Measurements from ENCODE around the gene GINM1. TPM values are rescaled to one million over a fixed set of nuclear protein-coding genes. Genes with fewer than 3 reads are reported as not detected.

The GINM1 gene
- total and polyA plus RNA-seq, 3 donors from 2014 or later, result 47.5 to 80.3 (median 58.7) TPM

DNA sequence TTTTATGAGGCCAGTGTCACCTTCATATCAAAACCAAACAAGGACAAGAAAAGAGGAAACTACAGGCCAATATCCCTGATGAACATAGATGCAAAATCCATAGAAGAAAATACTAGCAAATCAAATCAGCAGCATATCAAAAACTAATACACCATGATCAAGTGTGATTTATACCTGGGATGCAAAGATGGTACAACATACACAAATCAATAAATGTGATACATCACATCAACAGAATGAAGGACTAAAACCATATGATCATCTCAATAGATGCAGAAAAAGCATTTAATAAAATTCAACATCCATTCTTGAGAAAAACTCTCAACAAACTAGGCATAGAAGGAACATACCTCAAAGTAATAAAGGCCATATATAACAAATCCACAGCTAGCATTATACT, 8.1 kb upstream of the GINM1 start:
- Histone ChIP-seq H3K4me1 (no peaks in the 10 kb centered on the region), H3K9me3 (no peaks in the 10 kb centered on the region), H3K27ac (no peak overlapping the region), H3K4me3 (no peak overlapping the region), H3K36me3 (ENCODE audit: low read depth, missing control alignments) (no peaks in the 10 kb centered on the region), H3K27me3 (no peaks in the 10 kb centered on the region)
- DNase-seq, result no peak
- intact Hi-C loops (cut with DNase I; ENCODE audit: low total_unique reads), result no loop called here
- no peak for TF ChIP-seq POLR2A (IDR thresholded peaks at IDR 0.05)
- TF ChIP-seq CTCF (IDR thresholded peaks at IDR 0.05), result no peak

GRCh38 chr6:149559389-149559788, 6.8 kb upstream of the GINM1 start:
- no peaks in the 10 kb centered on the region for H3K4me1 ChIP-seq
- intact Hi-C loops (cut with DNase I; ENCODE audit: low total_unique reads), result no loop called here
- H3K27ac ChIP-seq, result no peak overlapping the region
- WGBS, 2 donors, result 79 to 80% methylated on average over 2 of the region's 2 CpGs
- no peaks in the 10 kb centered on the region for H3K36me3 ChIP-seq (ENCODE audit: low read depth, missing control alignments)
- H3K27me3 ChIP-seq, result no peaks in the 10 kb centered on the region
- TF ChIP-seq CTCF (IDR thresholded peaks at IDR 0.05), result no peak
- no peak for TF ChIP-seq POLR2A (IDR thresholded peaks at IDR 0.05)
- DNase-seq, result no peak
- H3K9me3 ChIP-seq, result no peaks in the 10 kb centered on the region
- no peak overlapping the region for H3K4me3 ChIP-seq

GRCh38 chr6:149560736-149561135, 5.4 kb upstream of the GINM1 start:
- 64 to 80% methylated on average over 3 of the region's 3 CpGs for WGBS, 2 donors
- Histone ChIP-seq H3K9me3 (no peaks in the 10 kb centered on the region), H3K4me1 (no peaks in the 10 kb centered on the region), H3K27me3 (no peaks in the 10 kb centered on the region), H3K36me3 (ENCODE audit: low read depth, missing control alignments) (no peaks in the 10 kb centered on the region), H3K27ac (no peak overlapping the region), H3K4me3 (no peak overlapping the region)
- no peak for DNase-seq
- peak in 2 of 3 experiments; percentile 43 to 51 for TF ChIP-seq CTCF (IDR thresholded peaks at IDR 0.05)
- TF ChIP-seq POLR2A (IDR thresholded peaks at IDR 0.05), result no peak
- intact Hi-C loops (cut with DNase I; ENCODE audit: low total_unique reads), result no loop called here

DNA sequence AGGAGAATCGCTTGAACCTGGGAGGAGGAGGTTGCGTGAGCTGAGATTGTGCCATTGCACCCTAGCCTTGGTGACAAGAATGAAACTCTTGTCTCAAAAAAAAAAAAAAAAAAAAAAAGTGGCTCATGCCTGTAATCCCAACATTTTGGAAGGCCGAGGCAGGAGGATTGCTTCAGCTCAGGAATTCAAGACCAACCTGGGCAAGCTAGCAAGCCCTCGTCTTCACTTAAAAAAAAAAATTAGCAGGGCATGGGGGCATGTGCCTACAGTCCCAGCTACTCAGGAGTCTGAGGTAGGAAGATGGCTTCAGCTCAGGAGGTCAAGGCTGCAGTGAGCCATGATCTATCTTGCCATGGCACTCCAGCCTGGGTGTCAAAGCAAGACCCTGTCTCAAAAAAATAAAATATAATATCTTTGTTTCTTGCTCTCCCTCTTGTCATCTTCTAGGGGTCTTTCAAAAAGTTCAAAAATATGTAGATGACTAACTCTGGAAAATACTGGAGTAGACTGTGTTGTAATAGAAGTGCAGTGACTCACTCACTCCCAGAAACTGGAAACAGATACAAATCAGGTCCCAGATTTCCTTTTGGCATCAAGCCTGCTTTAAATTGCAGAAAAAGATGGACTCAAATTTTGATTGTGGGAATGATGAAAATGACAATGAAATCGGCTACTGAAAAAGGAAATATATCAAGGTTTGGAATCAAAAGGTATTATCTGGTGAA, 2.8 kb upstream of the GINM1 start:
- Histone ChIP-seq H3K9me3 (no peaks in the 10 kb centered on the region), H3K4me1 (no peaks in the 10 kb centered on the region), H3K27ac (no peak overlapping the region), H3K4me3 (no peak overlapping the region), H3K27me3 (no peaks in the 10 kb centered on the region), H3K36me3 (ENCODE audit: low read depth, missing control alignments) (no peaks in the 10 kb centered on the region)
- TF ChIP-seq POLR2A (IDR thresholded peaks at IDR 0.05) (no peak), CTCF (IDR thresholded peaks at IDR 0.05) (no peak)
- DNase-seq, result no peak
- intact Hi-C loops (cut with DNase I; ENCODE audit: low total_unique reads), result no loop called here
- WGBS, 2 donors, result 85 to 88% methylated on average over 5 of the region's 5 CpGs

DNA sequence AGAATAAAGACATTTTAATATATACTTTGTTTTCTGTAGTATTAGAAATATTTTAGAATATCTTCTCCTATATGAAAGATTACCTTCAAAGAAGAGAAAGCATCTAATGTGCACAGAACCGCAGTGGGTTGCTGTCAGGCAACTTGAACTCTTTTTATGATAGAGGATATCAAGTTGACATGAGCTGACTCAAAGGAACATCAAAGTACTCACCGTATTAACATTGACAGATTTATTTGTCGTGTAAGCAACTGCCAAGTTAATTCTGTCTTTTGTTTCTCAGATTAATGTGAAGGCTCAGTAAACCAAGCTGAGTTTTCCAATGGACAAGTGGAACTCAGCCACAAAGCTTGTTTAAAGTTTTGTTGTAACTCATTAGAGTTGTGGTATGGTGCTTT, 2.2 kb upstream of the GINM1 start:
- intact Hi-C loops (cut with DNase I; ENCODE audit: low total_unique reads), result no loop called here

More for the DNA sequence above, 2.2 kb upstream of the GINM1 start:
- Histone ChIP-seq H3K27ac (no peak overlapping the region), H3K4me1 (no peaks in the 10 kb centered on the region), H3K4me3 (no peak overlapping the region), H3K9me3 (no peaks in the 10 kb centered on the region), H3K36me3 (ENCODE audit: low read depth, missing control alignments) (no peaks in the 10 kb centered on the region), H3K27me3 (no peaks in the 10 kb centered on the region)
- 58 to 65% methylated on average over 3 of the region's 3 CpGs for WGBS, 2 donors
- TF ChIP-seq CTCF (IDR thresholded peaks at IDR 0.05) (no peak), POLR2A (IDR thresholded peaks at IDR 0.05) (no peak)
- DNase-seq, result no peak

Data from testis (tissue), 3 donors.